NOMO-1 treated with dmso at 0.1 percent for 144 hours (cell line): ENCODE results near the gene KLHDC4.
"Not testable (repeated sequence)": the region's sequence is repeated elsewhere in the genome, so short reads cannot be mapped to it uniquely, and the experiment has no call there.

ENCODE experiments used
- DNase-seq: peaks from one replicate; lab custom pipeline; 2025; ENCODE audit not compliant: unreplicated experiment; lab: John Stamatoyannopoulos, UW

Gene KLHDC4

GRCh38 chr16:87765776-87766484 is at the start of gene KLHDC4:
KLHDC4 (minus strand) TSS chr16:87765986; CDS start chr16:87765890, 96 bp downstream.
- peak; percentile 85 for DNase-seq

- DNase-seq, result no peak
Measured at GRCh38 chr16:87815567-87815966, 49.8 kb upstream of the KLHDC4 start.

GRCh38 chr16:87812200-87812656 is 46.4 kb upstream of the KLHDC4 start:
- no peak for DNase-seq

GRCh38 chr16:87811454-87811853 is 45.7 kb upstream of the KLHDC4 start:
- not testable (repeated sequence) for DNase-seq

GRCh38 chr16:87809150-87809902 is 43.5 kb upstream of the KLHDC4 start:
- peak; percentile 16 for DNase-seq

- DNase-seq, result no peak
Measured at GRCh38 chr16:87808108-87808507, 42.3 kb upstream of the KLHDC4 start.

GRCh38 chr16:87806641-87807546 is 41.1 kb upstream of the KLHDC4 start:
- peak; percentile 85 for DNase-seq

GRCh38 chr16:87806261-87806640 is 40.5 kb upstream of the KLHDC4 start:
- no peak for DNase-seq

- no peak for DNase-seq
Measured at GRCh38 chr16:87803385-87803784, 37.6 kb upstream of the KLHDC4 start.

GRCh38 chr16:87802670-87803069 is 36.9 kb upstream of the KLHDC4 start:
- no peak for DNase-seq

GRCh38 chr16:87801679-87802259 is 36.0 kb upstream of the KLHDC4 start:
- no peak for DNase-seq

GRCh38 chr16:87800497-87800896 is 34.7 kb upstream of the KLHDC4 start:
- no peak for DNase-seq

GRCh38 chr16:87795336-87795735 is 29.6 kb upstream of the KLHDC4 start:
- no peak for DNase-seq

GRCh38 chr16:87794485-87795078 is 28.8 kb upstream of the KLHDC4 start:
- DNase-seq, result no peak

- no peak for DNase-seq
Measured at GRCh38 chr16:87792205-87792565, 26.4 kb upstream of the KLHDC4 start.

- no peak for DNase-seq
Measured at GRCh38 chr16:87791295-87792204, 25.8 kb upstream of the KLHDC4 start.

- no peak for DNase-seq
Measured at GRCh38 chr16:87790292-87791100, 24.7 kb upstream of the KLHDC4 start.

- DNase-seq, result no peak
Measured at GRCh38 chr16:87789437-87790291, 23.9 kb upstream of the KLHDC4 start.
